ENCODE measurements around the gene CA14.

DNA sequence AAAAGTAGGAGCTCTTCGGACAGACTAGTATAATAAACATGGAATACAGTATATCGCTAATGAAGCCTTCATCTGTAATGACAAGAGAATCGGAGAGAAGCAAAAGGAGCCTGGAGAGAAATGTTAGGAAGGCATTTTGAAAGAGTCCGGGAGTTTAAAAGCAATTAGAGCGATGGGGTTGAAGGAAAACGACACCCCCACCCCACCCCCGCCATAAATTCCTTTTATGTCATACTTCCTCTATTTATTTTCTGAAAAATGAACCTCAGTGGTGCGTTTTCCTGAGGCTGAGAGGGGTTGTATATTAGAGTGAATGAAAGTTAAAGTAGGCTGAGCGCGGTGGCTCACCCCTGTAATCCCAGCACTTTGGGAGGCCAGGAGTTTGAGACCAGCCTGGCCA is 11.9 kb downstream of the CA14 start:
- TF ChIP-seq, protein P1, sequence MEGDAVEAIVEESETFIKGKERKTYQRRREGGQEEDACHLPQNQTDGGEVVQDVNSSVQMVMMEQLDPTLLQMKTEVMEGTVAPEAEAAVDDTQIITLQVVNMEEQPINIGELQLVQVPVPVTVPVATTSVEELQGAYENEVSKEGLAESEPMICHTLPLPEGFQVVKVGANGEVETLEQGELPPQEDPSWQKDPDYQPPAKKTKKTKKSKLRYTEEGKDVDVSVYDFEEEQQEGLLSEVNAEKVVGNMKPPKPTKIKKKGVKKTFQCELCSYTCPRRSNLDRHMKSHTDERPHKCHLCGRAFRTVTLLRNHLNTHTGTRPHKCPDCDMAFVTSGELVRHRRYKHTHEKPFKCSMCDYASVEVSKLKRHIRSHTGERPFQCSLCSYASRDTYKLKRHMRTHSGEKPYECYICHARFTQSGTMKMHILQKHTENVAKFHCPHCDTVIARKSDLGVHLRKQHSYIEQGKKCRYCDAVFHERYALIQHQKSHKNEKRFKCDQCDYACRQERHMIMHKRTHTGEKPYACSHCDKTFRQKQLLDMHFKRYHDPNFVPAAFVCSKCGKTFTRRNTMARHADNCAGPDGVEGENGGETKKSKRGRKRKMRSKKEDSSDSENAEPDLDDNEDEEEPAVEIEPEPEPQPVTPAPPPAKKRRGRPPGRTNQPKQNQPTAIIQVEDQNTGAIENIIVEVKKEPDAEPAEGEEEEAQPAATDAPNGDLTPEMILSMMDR (IDR thresholded peaks at IDR 0.05), result no peak
- no peak for TF ChIP-seq POLR2A (IDR thresholded peaks at IDR 0.05)

All from body of pancreas (tissue), 4 donors.